ENCODE results near the gene PUS1.

PUS1 gene

GRCh38 chr12:131990980-131991305 is 61.9 kb downstream of the PUS1 start:
- Histone ChIP-seq H3K4me1 (ENCODE audit: low read depth, poor library complexity, severe bottlenecking) (no peaks in the 10 kb centered on the region), H3K9ac (no peak overlapping the region), H3K79me2 (ENCODE audit: insufficient read depth, low read depth) (no peaks in the 10 kb centered on the region), H3K27ac (no peak overlapping the region), H3K27me3 (ENCODE audit: insufficient read depth, low read depth) (no peaks in the 10 kb centered on the region), H3K36me3 (ENCODE audit: insufficient read depth) (no peaks in the 10 kb centered on the region), H3K4me2 (no peak overlapping the region), H3K4me3 (IDR thresholded peaks at IDR 0.05; ENCODE audit: insufficient read depth, low read depth, low read length) (no peak overlapping the region), H4K20me1 (ENCODE audit: insufficient read depth) (no peaks in the 10 kb centered on the region), H2AFZ (ENCODE audit: low read depth) (no peak overlapping the region)
- TF ChIP-seq, protein P1, sequence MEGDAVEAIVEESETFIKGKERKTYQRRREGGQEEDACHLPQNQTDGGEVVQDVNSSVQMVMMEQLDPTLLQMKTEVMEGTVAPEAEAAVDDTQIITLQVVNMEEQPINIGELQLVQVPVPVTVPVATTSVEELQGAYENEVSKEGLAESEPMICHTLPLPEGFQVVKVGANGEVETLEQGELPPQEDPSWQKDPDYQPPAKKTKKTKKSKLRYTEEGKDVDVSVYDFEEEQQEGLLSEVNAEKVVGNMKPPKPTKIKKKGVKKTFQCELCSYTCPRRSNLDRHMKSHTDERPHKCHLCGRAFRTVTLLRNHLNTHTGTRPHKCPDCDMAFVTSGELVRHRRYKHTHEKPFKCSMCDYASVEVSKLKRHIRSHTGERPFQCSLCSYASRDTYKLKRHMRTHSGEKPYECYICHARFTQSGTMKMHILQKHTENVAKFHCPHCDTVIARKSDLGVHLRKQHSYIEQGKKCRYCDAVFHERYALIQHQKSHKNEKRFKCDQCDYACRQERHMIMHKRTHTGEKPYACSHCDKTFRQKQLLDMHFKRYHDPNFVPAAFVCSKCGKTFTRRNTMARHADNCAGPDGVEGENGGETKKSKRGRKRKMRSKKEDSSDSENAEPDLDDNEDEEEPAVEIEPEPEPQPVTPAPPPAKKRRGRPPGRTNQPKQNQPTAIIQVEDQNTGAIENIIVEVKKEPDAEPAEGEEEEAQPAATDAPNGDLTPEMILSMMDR (conservative IDR thresholded peaks at IDR 0.05; ENCODE audit: low read depth, low read length): no peak

DNA sequence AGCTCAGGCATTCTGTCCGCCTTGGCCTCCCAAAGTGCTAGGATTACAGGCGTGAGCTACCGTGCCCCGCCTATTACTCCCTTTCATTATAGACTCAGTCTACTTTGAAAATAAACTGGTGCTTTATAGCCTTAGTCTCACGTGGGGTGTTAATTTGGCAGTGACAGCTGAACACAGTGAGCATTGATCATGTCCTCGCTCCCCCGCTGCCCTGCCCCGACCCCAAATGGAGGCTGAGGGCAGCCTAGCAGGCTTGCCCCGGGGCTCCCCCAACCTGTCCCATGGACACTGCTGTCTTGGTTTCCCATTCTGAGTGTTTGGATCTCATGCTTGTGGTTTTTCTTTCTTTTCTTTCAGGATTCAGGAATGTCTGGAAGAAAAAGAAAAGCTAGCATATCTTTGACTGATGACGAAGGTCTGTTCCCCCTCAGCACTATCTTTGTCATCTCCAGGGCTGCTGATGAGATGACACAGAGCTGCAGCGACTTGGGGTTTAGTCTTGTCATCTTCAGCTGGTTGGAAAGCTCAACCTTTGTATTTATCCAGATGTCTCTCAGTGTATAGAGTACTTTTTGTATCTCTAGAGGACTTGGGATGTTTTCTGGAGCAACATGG is 62.8 kb downstream of the PUS1 start:
- no peaks in the 10 kb centered on the region for H3K79me2 ChIP-seq (ENCODE audit: insufficient read depth, low read depth)
- TF ChIP-seq, protein P1 (conservative IDR thresholded peaks at IDR 0.05; ENCODE audit: low read depth, low read length): no peak
- H3K4me3 ChIP-seq (IDR thresholded peaks at IDR 0.05; ENCODE audit: insufficient read depth, low read depth, low read length): no peak overlapping the region
- no peaks in the 10 kb centered on the region for H3K27me3 ChIP-seq (ENCODE audit: insufficient read depth, low read depth)
- no peaks in the 10 kb centered on the region for H4K20me1 ChIP-seq (ENCODE audit: insufficient read depth)
- H3K27ac ChIP-seq: no peak overlapping the region
- no peaks in the 10 kb centered on the region for H3K4me1 ChIP-seq (ENCODE audit: low read depth, poor library complexity, severe bottlenecking)
- no peak overlapping the region for H2AFZ ChIP-seq (ENCODE audit: low read depth)
- no peaks in the 10 kb centered on the region for H3K36me3 ChIP-seq (ENCODE audit: insufficient read depth)
- H3K9ac ChIP-seq: no peak overlapping the region
- H3K4me2 ChIP-seq: no peak overlapping the region

DNA sequence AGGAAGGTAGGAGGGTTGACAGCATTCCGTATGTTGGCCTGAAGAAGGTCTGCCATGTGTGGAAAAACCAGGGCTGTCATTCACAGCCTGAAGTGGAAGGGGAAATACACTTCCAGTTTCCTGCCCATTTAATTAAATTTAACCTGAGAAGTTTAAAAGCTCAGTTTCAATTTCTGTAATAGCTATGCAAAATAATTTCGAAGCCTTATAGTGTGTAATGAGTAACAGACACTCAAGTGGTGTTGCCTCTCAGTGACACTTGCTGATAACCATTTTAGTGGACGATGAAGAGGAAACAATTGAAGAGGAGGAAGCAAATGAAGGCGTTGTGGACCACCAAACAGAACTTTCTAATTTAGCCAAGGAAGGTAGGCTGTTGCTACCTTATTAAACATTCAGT is 65.5 kb downstream of the PUS1 start:
- TF ChIP-seq, protein P1 (conservative IDR thresholded peaks at IDR 0.05; ENCODE audit: low read depth, low read length): no peak
- Histone ChIP-seq H3K27ac (no peak overlapping the region), H3K4me2 (no peak overlapping the region), H2AFZ (ENCODE audit: low read depth) (no peak overlapping the region), H3K9ac (no peak overlapping the region), H3K27me3 (ENCODE audit: insufficient read depth, low read depth) (no peaks in the 10 kb centered on the region), H3K4me3 (IDR thresholded peaks at IDR 0.05; ENCODE audit: insufficient read depth, low read depth, low read length) (no peak overlapping the region), H4K20me1 (ENCODE audit: insufficient read depth) (no peaks in the 10 kb centered on the region), H3K4me1 (ENCODE audit: low read depth, poor library complexity, severe bottlenecking) (no peaks in the 10 kb centered on the region), H3K36me3 (ENCODE audit: insufficient read depth) (no peaks in the 10 kb centered on the region), H3K79me2 (ENCODE audit: insufficient read depth, low read depth) (no peaks in the 10 kb centered on the region)

Data from KMS-11 (cell line).